ENCODE results near the gene HTR3B.

DNA sequence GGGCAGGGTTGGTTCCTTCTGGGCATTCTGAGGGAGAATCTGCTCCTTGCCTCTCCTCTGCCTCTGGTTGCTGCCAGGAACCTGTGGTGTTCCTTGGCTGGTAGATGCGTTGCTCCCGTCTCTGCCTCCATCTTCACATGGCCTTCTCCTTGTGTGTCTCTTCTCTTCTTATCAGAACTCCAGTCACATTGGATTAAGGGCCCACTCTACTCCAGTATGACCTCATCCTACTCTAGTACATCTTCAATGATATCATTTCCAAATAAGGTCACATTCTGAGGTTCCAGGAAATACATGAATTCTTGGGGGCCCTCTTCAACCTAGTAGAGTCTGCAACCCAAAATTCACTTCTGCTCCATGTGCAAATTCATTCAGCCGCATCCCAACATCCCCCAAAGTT lies 33.3 kb downstream of the HTR3B start:
- no peak for TF ChIP-seq CTCF (IDR thresholded peaks at IDR 0.05)
- TF ChIP-seq YY1 (IDR thresholded peaks at IDR 0.05; ENCODE audit: low read depth): no peak
- TF ChIP-seq ELF1 (IDR thresholded peaks at IDR 0.05): no peak
- TF ChIP-seq TCF12 (IDR thresholded peaks at IDR 0.05): no peak
- no peak for TF ChIP-seq EZH2phosphoT487 (IDR thresholded peaks at IDR 0.05; ENCODE audit: borderline replicate concordance, low read depth)
- TF ChIP-seq POLR2AphosphoS5 (IDR thresholded peaks at IDR 0.05; ENCODE audit: low read depth, low read length): no peak
- TF ChIP-seq EP300 (IDR thresholded peaks at IDR 0.05; ENCODE audit: borderline replicate concordance in 1 of 2, low read depth in 1 of 2, low read length in 1 of 2): no peak
- no peak for TF ChIP-seq TEAD4 (IDR thresholded peaks at IDR 0.05; ENCODE audit: borderline replicate concordance, insufficient read depth)
- TF ChIP-seq RCOR1 (IDR thresholded peaks at IDR 0.05; ENCODE audit: low read length): no peak
- TF ChIP-seq GABPA (IDR thresholded peaks at IDR 0.05; ENCODE audit: low read depth): no peak
- TF ChIP-seq RAD21 (IDR thresholded peaks at IDR 0.05; ENCODE audit: low read length): no peak
- TF ChIP-seq TAF1 (IDR thresholded peaks at IDR 0.05; ENCODE audit: borderline replicate concordance, low read depth, low read length): no peak
- TF ChIP-seq REST (IDR thresholded peaks at IDR 0.05; ENCODE audit: low read depth, low read length): no peak
- TF ChIP-seq, protein P1, sequence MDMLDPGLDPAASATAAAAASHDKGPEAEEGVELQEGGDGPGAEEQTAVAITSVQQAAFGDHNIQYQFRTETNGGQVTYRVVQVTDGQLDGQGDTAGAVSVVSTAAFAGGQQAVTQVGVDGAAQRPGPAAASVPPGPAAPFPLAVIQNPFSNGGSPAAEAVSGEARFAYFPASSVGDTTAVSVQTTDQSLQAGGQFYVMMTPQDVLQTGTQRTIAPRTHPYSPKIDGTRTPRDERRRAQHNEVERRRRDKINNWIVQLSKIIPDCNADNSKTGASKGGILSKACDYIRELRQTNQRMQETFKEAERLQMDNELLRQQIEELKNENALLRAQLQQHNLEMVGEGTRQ (IDR thresholded peaks at IDR 0.05; ENCODE audit: borderline replicate concordance, low read depth, low read length): no peak
